GM19463 (cell line): ENCODE results near the gene ANKRD61.
"Not testable (repeated sequence)": the region's sequence is repeated elsewhere in the genome, so short reads cannot be mapped to it uniquely, and the experiment has no call there.

ENCODE experiments used
- ATAC-seq: cut with Tn5 transposase; IDR thresholded peaks from one replicate; pipeline ENCODE4 v1.9.1; 2021; ENCODE audit warnings: mild to moderate bottlenecking, moderate library complexity; ENCODE audit not compliant: unreplicated experiment

Gene ANKRD61

GRCh38 chr7:6028563-6028962 is 2.6 kb upstream of the ANKRD61 start:
- no peak for ATAC-seq

GRCh38 chr7:6031567-6031966 is 391 bp downstream of the ANKRD61 start:
- no peak for ATAC-seq

DNA sequence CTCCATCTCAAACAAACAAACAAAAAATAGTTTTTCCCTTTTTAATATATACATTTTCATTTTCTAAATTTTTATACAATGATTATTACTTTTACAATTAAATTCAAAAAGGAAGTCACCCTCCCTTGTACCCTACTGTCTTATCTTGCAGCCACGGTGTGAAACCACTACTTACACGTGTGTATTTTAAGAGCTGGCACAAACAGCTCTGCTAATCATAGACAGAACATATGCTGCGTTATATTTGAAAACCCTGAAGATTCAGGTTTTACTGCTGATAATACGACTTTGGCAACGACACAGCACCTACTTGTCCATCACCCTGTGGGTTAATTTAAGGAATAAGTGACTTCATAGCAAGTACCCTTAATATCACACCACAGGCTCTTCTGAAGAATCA is 991 bp downstream of the ANKRD61 start:
- no peak for ATAC-seq

GRCh38 chr7:6032641-6033040 is 1.5 kb downstream of the ANKRD61 start:
- ATAC-seq = no peak

- ATAC-seq = no peak
Observed at GRCh38 chr7:6035165-6035564, 4.0 kb downstream of the ANKRD61 start.

DNA sequence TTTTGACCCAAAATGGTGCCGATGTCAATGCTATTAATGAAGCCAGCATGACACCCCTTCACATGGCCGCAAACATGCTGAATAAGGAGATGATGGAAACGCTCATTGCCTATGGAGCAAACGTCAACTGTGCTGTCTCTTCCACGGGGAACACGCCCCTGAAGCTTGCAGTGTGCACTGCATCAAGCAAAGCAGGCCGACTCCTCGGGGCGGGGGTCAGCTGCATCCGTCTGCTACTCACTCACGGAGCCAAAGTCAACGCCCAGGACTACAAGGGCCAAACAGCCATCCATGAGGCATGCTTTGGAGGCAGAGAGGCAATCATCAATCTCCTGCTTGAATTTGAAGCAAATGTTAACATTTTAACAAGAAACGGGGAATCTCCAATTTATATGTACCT is 4.5 kb downstream of the ANKRD61 start:
- no peak for ATAC-seq

DNA sequence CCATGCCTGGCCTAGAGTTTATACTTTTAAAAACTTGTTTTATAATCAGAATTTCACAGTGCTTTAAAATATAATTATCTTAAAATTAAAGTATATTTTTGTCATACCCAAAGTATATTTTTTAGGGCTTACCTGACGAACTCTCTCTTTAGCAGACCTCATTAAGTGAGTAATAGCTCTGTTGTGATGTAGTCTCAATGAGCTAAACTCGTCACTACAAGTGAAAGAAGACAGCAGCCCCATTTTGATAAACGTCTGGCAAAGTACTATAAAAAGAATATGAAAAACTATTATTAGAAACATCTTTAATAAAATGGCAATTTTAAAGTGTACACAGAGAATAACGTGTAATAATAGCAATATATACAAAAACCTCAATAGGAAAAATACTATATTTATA is 18.6 kb downstream of the ANKRD61 start:
- ATAC-seq = no peak

GRCh38 chr7:6051185-6051584 is 20.0 kb downstream of the ANKRD61 start:
- ATAC-seq = not testable (repeated sequence)

GRCh38 chr7:6056616-6057015 is 25.4 kb downstream of the ANKRD61 start:
- ATAC-seq = no peak

GRCh38 chr7:6057316-6058129 is 26.3 kb downstream of the ANKRD61 start:
- ATAC-seq = no peak

- ATAC-seq = not testable (repeated sequence)
Observed at GRCh38 chr7:6059941-6060340, 28.8 kb downstream of the ANKRD61 start.

- ATAC-seq = peak; percentile 77
Observed at GRCh38 chr7:6071406-6071805, 40.2 kb downstream of the ANKRD61 start.

GRCh38 chr7:6074612-6075380 is 43.6 kb downstream of the ANKRD61 start:
- ATAC-seq = no peak

- no peak for ATAC-seq
Observed at GRCh38 chr7:6078548-6078947, 47.4 kb downstream of the ANKRD61 start.

- not testable (repeated sequence) for ATAC-seq
Observed at GRCh38 chr7:6083047-6083446, 51.9 kb downstream of the ANKRD61 start.
